ENCODE measurements around the gene KPNA1.
"Not testable (repeated sequence)": the region's sequence is repeated elsewhere in the genome, so short reads cannot be mapped to it uniquely, and the experiment has no call there.

The KPNA1 gene

GRCh38 chr3:122520861-122521260, 6.1 kb upstream of the KPNA1 start:
- DNase-seq (ENCODE audit: low read depth, low spot score) = no peak

- DNase-seq (ENCODE audit: low read depth, low spot score) = no peak
Measured at GRCh38 chr3:122519693-122520092, 5.0 kb upstream of the KPNA1 start.

GRCh38 chr3:122516846-122517360, 2.2 kb upstream of the KPNA1 start:
- DNase-seq (ENCODE audit: low read depth, low spot score) = no peak

- no peak for DNase-seq (ENCODE audit: low read depth, low spot score)
Measured at GRCh38 chr3:122515870-122516269, 1.1 kb upstream of the KPNA1 start.

GRCh38 chr3:122515020-122515468, 305 bp upstream of the KPNA1 start:
- DNase-seq (ENCODE audit: low read depth, low spot score) = no peak

- no peak for DNase-seq (ENCODE audit: low read depth, low spot score)
Measured at GRCh38 chr3:122513386-122514122, 1.2 kb downstream of the KPNA1 start.

- no peak for DNase-seq (ENCODE audit: low read depth, low spot score)
Measured at GRCh38 chr3:122512284-122512683, 2.5 kb downstream of the KPNA1 start.

GRCh38 chr3:122510878-122511535, 3.7 kb downstream of the KPNA1 start:
- no peak for DNase-seq (ENCODE audit: low read depth, low spot score)

GRCh38 chr3:122508944-122509343, 5.8 kb downstream of the KPNA1 start:
- not testable (repeated sequence) for DNase-seq (ENCODE audit: low read depth, low spot score)

- no peak for DNase-seq (ENCODE audit: low read depth, low spot score)
Measured at GRCh38 chr3:122508135-122508914, 6.4 kb downstream of the KPNA1 start.

- no peak for DNase-seq (ENCODE audit: low read depth, low spot score)
Measured at GRCh38 chr3:122506450-122506849, 8.3 kb downstream of the KPNA1 start.

- DNase-seq (ENCODE audit: low read depth, low spot score) = no peak
Measured at GRCh38 chr3:122505676-122506075, 9.1 kb downstream of the KPNA1 start.

- DNase-seq (ENCODE audit: low read depth, low spot score) = no peak
Measured at GRCh38 chr3:122502941-122503340, 11.8 kb downstream of the KPNA1 start.

- DNase-seq (ENCODE audit: low read depth, low spot score) = no peak
Measured at GRCh38 chr3:122502139-122502538, 12.6 kb downstream of the KPNA1 start.

- DNase-seq (ENCODE audit: low read depth, low spot score) = not testable (repeated sequence)
Measured at GRCh38 chr3:122500964-122501363, 13.8 kb downstream of the KPNA1 start.

GRCh38 chr3:122498152-122498551, 16.6 kb downstream of the KPNA1 start:
- DNase-seq (ENCODE audit: low read depth, low spot score) = no peak

GRCh38 chr3:122497425-122497824, 17.3 kb downstream of the KPNA1 start:
- no peak for DNase-seq (ENCODE audit: low read depth, low spot score)

- no peak for DNase-seq (ENCODE audit: low read depth, low spot score)
Measured at GRCh38 chr3:122496508-122496907, 18.2 kb downstream of the KPNA1 start.

- no peak for DNase-seq (ENCODE audit: low read depth, low spot score)
Measured at GRCh38 chr3:122493296-122493695, 21.4 kb downstream of the KPNA1 start.

GRCh38 chr3:122488262-122488973, 26.3 kb downstream of the KPNA1 start:
- DNase-seq (ENCODE audit: low read depth, low spot score) = no peak

- DNase-seq (ENCODE audit: low read depth, low spot score) = no peak
Measured at GRCh38 chr3:122484985-122485384, 29.8 kb downstream of the KPNA1 start.

- no peak for DNase-seq (ENCODE audit: low read depth, low spot score)
Measured at GRCh38 chr3:122481390-122481789, 33.3 kb downstream of the KPNA1 start.
